Fibroblast of lung (primary cell): ENCODE results near the gene PSTK.

Experiments
- CTCF ChIP-seq, 2 donors: IDR thresholded peaks in 1 of 2; conservative IDR thresholded peaks in 1 of 2; 1 replicate in 1 of 2; 2 replicates in 1 of 2; pipeline ENCODE4 v1.5.1; 2011 to 2012; ENCODE audit warnings: low read length in 2 of 2, control low read depth in 1 of 2, inconsistent platforms in 1 of 2, low read depth in 1 of 2, mild to moderate bottlenecking in 1 of 2
- EZH2 ChIP-seq: IDR thresholded peaks from 2 replicates; pipeline ENCODE4 v1.5.1; 2012; ENCODE audit warnings: low read length, control low read depth, mild to moderate bottlenecking; ENCODE audit errors: missing control alignments

GRCh38 chr10:122954731-122955050 lies 25.5 kb upstream of the PSTK start:
- TF ChIP-seq CTCF (conservative IDR thresholded peaks at IDR 0.05 in 1 of 2, IDR thresholded peaks at IDR 0.05 in 1 of 2; ENCODE audit: low read depth in 1 of 2, low read length in 2 of 2) (no peak), EZH2 (no peak)
